Keratinocyte (primary cell): Measurements from ENCODE around the gene ERVK3-1. TPM values are rescaled to one million over a fixed set of nuclear protein-coding genes. Genes with fewer than 3 reads are reported as not detected.

ENCODE experiments used
- DNase-seq: peaks from one replicate; pipeline ENCODE4 v3.0.0-alpha.2; 2011; ENCODE audit warnings: low read depth, missing footprints, low spot score
- FAIRE-seq: peaks from 2 replicates; lab custom pipeline; 2011; peaks lifted over from hg19 to GRCh38; lab: Jason Lieb, UNC
- H2AFZ ChIP-seq: 2 replicates; pipeline ENCODE4 v1.6.0; 2012; ENCODE audit warnings: low read length, control low read depth, inconsistent platforms; ENCODE audit not compliant: control insufficient read depth
- H3K27ac ChIP-seq: 2 replicates; pipeline ENCODE4 v1.5.1; 2011; ENCODE audit warnings: low read length; ENCODE audit not compliant: control insufficient read depth, insufficient read depth
- H3K27me3 ChIP-seq: 3 replicates; pipeline ENCODE4 v1.6.0; 2011; ENCODE audit warnings: low read length; ENCODE audit not compliant: control insufficient read depth, insufficient read depth; ENCODE audit errors: extremely low read depth
- H3K36me3 ChIP-seq, 2 experiments: 2 replicates in 1 of 2; 3 replicates in 1 of 2; pipeline ENCODE4 v1.5.1; 2011; ENCODE audit warnings: low read length in 2 of 2, mild to moderate bottlenecking in 1 of 2; ENCODE audit not compliant: control insufficient read depth in 2 of 2, insufficient read depth in 2 of 2; ENCODE audit errors: extremely low read depth in 1 of 2
- H3K4me1 ChIP-seq: 3 replicates; pipeline ENCODE4 v1.5.1; 2011; ENCODE audit warnings: low read length; ENCODE audit not compliant: control insufficient read depth, insufficient read depth; ENCODE audit errors: extremely low read depth
- H3K4me2 ChIP-seq: 3 replicates; pipeline ENCODE4 v1.6.0; 2011; ENCODE audit warnings: low read depth, low read length; ENCODE audit not compliant: control insufficient read depth, insufficient read depth; ENCODE audit errors: extremely low read depth
- H3K4me3 ChIP-seq, 3 experiments: fragments of 200-600 bp in 1 of 3; sonication (generic) in 1 of 3; 2 replicates in 2 of 3; 3 replicates in 1 of 3; pipeline ENCODE4 v1.5.1; 2011 to 2016; ENCODE audit warnings: low read length in 3 of 3, mild to moderate bottlenecking in 3 of 3, control low read depth in 2 of 3, inconsistent platforms in 1 of 3, low read depth in 1 of 3, mixed read lengths in 1 of 3, mixed run types in 1 of 3, moderate library complexity in 1 of 3; ENCODE audit not compliant: control insufficient read depth in 2 of 3, insufficient read depth in 2 of 3; ENCODE audit errors: extremely low read depth in 1 of 3
- H3K79me2 ChIP-seq: 2 replicates; pipeline ENCODE4 v1.6.0; 2012; ENCODE audit warnings: low read length; ENCODE audit not compliant: control insufficient read depth, insufficient read depth
- H3K9ac ChIP-seq: 3 replicates; pipeline ENCODE4 v1.6.0; 2011; ENCODE audit warnings: low read length; ENCODE audit not compliant: control insufficient read depth, insufficient read depth; ENCODE audit errors: extremely low read depth
- H3K9me1 ChIP-seq: 3 replicates; pipeline ENCODE4 v1.6.0; 2011; ENCODE audit warnings: low read length; ENCODE audit not compliant: control insufficient read depth, insufficient read depth; ENCODE audit errors: extremely low read depth
- H3K9me3 ChIP-seq: 2 replicates; pipeline ENCODE4 v1.5.1; 2012; ENCODE audit warnings: low read depth, low read length; ENCODE audit not compliant: control insufficient read depth
- H4K20me1 ChIP-seq: 3 replicates; pipeline ENCODE4 v1.6.0; 2011; ENCODE audit warnings: low read length; ENCODE audit not compliant: control insufficient read depth, insufficient read depth; ENCODE audit errors: extremely low read depth
- EZH2 ChIP-seq: IDR thresholded peaks from one replicate; pipeline ENCODE4 v1.6.1; 2012; ENCODE audit warnings: inconsistent platforms, mild to moderate bottlenecking, low read length, moderate library complexity
- dilution Hi-C: fragments of 300-500 bp; cut with MboI; formaldehyde crosslinking; loops from one replicate; pipeline ENCODE4 v1.7.0; 2020; ENCODE audit warnings: low sequenced_read_pairs; ENCODE audit not compliant: extremely low pct_ligation_motif_present
- polyA plus RNA-seq, 5 experiments: library from polyadenylated mRNA; depleted of rRNA in 3 of 5; stranded (reverse) in 3 of 5; stranded (forward) in 1 of 5; unstranded in 1 of 5; fragments of >200 nt; gene quantifications; 1 replicate in 1 of 5; 2 replicates in 3 of 5; 3 replicates in 1 of 5; pipeline versions ENCODE4 v1.2.1 to v1.2.3, GENCODE V29; 2011 to 2012; ENCODE audit warnings: missing spikeins in 2 of 5, low read depth in 1 of 5, low replicate concordance in 1 of 5
- TF ChIP-seq, protein P1 (sequence below), 3 experiments: IDR thresholded peaks in 1 of 3; conservative IDR thresholded peaks in 1 of 3; optimal IDR thresholded peaks in 1 of 3; 2 replicates in 2 of 3; 3 replicates in 1 of 3; pipeline versions ENCODE3 to v1.5.1; 2011; ENCODE audit warnings: low read length in 3 of 3, mild to moderate bottlenecking in 3 of 3, moderate library complexity in 2 of 3, control low read depth in 1 of 3, inconsistent platforms in 1 of 3; ENCODE audit not compliant: insufficient read depth in 2 of 3; ENCODE audit errors: extremely low read depth in 1 of 3

Gene ERVK3-1
- polyA plus RNA-seq, 1 donor (not counting 4 experiments of a cell fraction or from before 2014, with no cell fraction given): 48.6 TPM

DNA sequence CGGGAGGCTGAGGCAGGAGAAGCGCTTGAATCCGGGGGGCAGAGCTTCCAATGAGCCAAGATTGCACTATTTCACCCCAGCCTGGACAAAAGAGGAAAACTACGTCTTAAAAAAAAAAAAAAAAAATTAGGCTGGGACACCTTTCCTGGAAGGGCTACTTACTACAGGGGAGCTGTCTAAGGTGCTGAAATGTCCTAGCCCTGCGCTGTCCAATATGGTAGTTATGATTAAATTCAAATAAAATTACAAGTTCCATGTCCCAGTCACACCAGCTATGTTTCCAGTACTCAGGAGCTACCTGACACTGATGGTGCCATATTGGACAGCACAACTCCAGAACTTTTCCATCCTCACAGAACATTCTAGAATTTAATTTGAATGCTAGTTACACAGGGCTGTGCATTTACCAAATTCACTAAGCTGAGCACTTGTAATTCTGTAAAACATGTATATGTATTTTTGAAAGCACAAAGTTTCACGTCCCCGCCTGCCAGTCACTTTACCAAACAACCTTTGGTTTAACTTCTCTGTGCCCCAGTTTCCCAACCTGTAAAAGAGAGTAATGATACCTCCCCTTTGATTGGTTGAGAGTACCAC, 12.4 kb downstream of the ERVK3-1 start:
- no peaks in the 10 kb centered on the region for H3K79me2 ChIP-seq
- H3K4me3 ChIP-seq: no peak overlapping the region
- H4K20me1 ChIP-seq: peaks cover 5% of the 10 kb centered on the region
- no peak overlapping the region for H3K4me2 ChIP-seq
- no peaks in the 10 kb centered on the region for H3K9me3 ChIP-seq
- H2AFZ ChIP-seq: no peak overlapping the region
- H3K9me1 ChIP-seq: peaks cover 8% of the 10 kb centered on the region
- peaks cover 18% of the 10 kb centered on the region for H3K4me1 ChIP-seq
- TF ChIP-seq, protein P1, sequence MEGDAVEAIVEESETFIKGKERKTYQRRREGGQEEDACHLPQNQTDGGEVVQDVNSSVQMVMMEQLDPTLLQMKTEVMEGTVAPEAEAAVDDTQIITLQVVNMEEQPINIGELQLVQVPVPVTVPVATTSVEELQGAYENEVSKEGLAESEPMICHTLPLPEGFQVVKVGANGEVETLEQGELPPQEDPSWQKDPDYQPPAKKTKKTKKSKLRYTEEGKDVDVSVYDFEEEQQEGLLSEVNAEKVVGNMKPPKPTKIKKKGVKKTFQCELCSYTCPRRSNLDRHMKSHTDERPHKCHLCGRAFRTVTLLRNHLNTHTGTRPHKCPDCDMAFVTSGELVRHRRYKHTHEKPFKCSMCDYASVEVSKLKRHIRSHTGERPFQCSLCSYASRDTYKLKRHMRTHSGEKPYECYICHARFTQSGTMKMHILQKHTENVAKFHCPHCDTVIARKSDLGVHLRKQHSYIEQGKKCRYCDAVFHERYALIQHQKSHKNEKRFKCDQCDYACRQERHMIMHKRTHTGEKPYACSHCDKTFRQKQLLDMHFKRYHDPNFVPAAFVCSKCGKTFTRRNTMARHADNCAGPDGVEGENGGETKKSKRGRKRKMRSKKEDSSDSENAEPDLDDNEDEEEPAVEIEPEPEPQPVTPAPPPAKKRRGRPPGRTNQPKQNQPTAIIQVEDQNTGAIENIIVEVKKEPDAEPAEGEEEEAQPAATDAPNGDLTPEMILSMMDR (optimal IDR thresholded peaks at IDR 0.05 in 1 of 3, IDR thresholded peaks at IDR 0.05 in 1 of 3, conservative IDR thresholded peaks at IDR 0.05 in 1 of 3; ENCODE audit: extremely low read depth in 1 of 3, insufficient read depth in 2 of 3, low read length in 3 of 3): no peak
- no peak for TF ChIP-seq EZH2
- no peak overlapping the region for H3K27ac ChIP-seq
- dilution Hi-C loops: no loop called here
- H3K27me3 ChIP-seq: no peaks in the 10 kb centered on the region
- peaks cover 15 to 19% of the 10 kb centered on the region in 2 experiments for H3K36me3 ChIP-seq
- FAIRE-seq (no peak), DNase-seq (no peak)
- H3K9ac ChIP-seq: no peak overlapping the region

DNA sequence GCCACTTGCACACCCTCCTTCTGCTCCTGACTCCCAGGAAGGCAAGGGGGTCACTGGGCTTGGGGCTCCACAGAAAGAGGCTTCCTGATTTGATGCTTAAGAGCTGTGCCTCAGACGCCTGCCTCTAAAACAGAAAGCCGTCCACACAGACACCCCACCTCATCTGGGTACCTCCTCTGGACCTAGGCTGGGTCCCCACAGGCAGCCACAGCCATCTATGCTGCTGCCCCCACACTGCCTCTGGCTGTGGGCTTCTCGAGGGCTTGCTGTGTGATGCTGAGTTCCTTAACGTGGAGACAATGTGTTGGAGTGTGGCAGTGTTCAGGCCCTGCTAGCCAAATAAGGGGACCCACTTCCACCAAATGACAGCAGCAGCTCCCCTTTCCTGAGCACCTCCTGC, 13.1 kb downstream of the ERVK3-1 start:
- H3K27ac ChIP-seq: no peak overlapping the region
- no peak for FAIRE-seq
- no peak overlapping the region for H3K4me2 ChIP-seq
- H3K36me3 ChIP-seq: peaks cover 13 to 14% of the 10 kb centered on the region in 2 experiments
- no peaks in the 10 kb centered on the region for H3K79me2 ChIP-seq
- no peaks in the 10 kb centered on the region for H3K9me3 ChIP-seq
- H3K9me1 ChIP-seq: peaks cover 8% of the 10 kb centered on the region
- no peaks in the 10 kb centered on the region for H3K27me3 ChIP-seq
- dilution Hi-C loops: no loop called here
- no peak overlapping the region for H2AFZ ChIP-seq
- H3K4me3 ChIP-seq: no peak overlapping the region
- H3K4me1 ChIP-seq: peaks cover 18% of the 10 kb centered on the region
- TF ChIP-seq, protein P1 (optimal IDR thresholded peaks at IDR 0.05 in 1 of 3, IDR thresholded peaks at IDR 0.05 in 1 of 3, conservative IDR thresholded peaks at IDR 0.05 in 1 of 3; ENCODE audit: extremely low read depth in 1 of 3, insufficient read depth in 2 of 3, low read length in 3 of 3): no peak
- TF ChIP-seq EZH2: no peak
- DNase-seq: no peak
- no peak overlapping the region for H3K9ac ChIP-seq
- H4K20me1 ChIP-seq: peaks cover 5% of the 10 kb centered on the region
